Measurements from ENCODE around the gene AP1AR.

DNA sequence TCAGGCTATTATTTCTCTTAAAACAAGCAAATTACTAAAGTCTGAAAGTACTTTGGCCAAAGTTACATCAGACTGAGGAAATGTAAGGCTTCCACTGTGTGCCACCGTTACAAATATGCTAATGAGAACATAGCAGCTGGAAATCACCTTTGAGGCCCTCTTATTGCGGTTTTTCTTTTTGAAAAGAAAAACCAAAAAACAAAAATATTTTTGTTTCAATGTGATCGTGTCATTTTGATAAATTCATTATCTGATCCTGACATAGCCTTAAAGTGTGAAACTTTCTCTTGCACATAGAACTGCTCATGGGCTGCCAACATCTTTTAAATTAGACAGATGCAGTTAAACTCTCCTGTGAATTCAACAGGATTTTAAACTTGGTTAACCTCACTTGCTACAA, 56.9 kb downstream of the AP1AR start:
- TF ChIP-seq, protein P1, sequence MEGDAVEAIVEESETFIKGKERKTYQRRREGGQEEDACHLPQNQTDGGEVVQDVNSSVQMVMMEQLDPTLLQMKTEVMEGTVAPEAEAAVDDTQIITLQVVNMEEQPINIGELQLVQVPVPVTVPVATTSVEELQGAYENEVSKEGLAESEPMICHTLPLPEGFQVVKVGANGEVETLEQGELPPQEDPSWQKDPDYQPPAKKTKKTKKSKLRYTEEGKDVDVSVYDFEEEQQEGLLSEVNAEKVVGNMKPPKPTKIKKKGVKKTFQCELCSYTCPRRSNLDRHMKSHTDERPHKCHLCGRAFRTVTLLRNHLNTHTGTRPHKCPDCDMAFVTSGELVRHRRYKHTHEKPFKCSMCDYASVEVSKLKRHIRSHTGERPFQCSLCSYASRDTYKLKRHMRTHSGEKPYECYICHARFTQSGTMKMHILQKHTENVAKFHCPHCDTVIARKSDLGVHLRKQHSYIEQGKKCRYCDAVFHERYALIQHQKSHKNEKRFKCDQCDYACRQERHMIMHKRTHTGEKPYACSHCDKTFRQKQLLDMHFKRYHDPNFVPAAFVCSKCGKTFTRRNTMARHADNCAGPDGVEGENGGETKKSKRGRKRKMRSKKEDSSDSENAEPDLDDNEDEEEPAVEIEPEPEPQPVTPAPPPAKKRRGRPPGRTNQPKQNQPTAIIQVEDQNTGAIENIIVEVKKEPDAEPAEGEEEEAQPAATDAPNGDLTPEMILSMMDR (IDR thresholded peaks at IDR 0.05), result no peak
- no peak for TF ChIP-seq POLR2A (IDR thresholded peaks at IDR 0.05)

All from Peyer's patch (tissue), 4 donors.